ENCODE results near the gene SPRYD3.

SPRYD3 gene

GRCh38 chr12:53054112-53054878, 24.9 kb downstream of the SPRYD3 start:
- no peak for TF ChIP-seq CTCF (IDR thresholded peaks at IDR 0.05)

GRCh38 chr12:53053218-53054111, 25.7 kb downstream of the SPRYD3 start:
- TF ChIP-seq CTCF (IDR thresholded peaks at IDR 0.05): peak; percentile 91

GRCh38 chr12:53052419-53053217, 26.6 kb downstream of the SPRYD3 start:
- no peak for TF ChIP-seq CTCF (IDR thresholded peaks at IDR 0.05)

GRCh38 chr12:53051881-53052412, 27.2 kb downstream of the SPRYD3 start:
- no peak for TF ChIP-seq CTCF (IDR thresholded peaks at IDR 0.05)

- no peak for TF ChIP-seq CTCF (IDR thresholded peaks at IDR 0.05)
Measured at GRCh38 chr12:53051058-53051880, 27.9 kb downstream of the SPRYD3 start.

GRCh38 chr12:53050426-53051057, 28.6 kb downstream of the SPRYD3 start:
- no peak for TF ChIP-seq CTCF (IDR thresholded peaks at IDR 0.05)
